GM19043 (cell line): ENCODE results near the gene GPR173.

Experiments
- ATAC-seq: cut with Tn5 transposase; IDR thresholded peaks from one replicate; pipeline ENCODE4 v1.9.1; 2021; ENCODE audit warnings: low read depth; ENCODE audit not compliant: unreplicated experiment

The GPR173 gene, protein sequence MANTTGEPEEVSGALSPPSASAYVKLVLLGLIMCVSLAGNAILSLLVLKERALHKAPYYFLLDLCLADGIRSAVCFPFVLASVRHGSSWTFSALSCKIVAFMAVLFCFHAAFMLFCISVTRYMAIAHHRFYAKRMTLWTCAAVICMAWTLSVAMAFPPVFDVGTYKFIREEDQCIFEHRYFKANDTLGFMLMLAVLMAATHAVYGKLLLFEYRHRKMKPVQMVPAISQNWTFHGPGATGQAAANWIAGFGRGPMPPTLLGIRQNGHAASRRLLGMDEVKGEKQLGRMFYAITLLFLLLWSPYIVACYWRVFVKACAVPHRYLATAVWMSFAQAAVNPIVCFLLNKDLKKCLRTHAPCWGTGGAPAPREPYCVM

GRCh38 chrX:53048169-53049126 is at the start of gene GPR173:
TSS of gene GPR173 (plus strand) at chrX:53048789. CDS start at chrX:53076622, 27,833 bp downstream.
- no peak for ATAC-seq

DNA sequence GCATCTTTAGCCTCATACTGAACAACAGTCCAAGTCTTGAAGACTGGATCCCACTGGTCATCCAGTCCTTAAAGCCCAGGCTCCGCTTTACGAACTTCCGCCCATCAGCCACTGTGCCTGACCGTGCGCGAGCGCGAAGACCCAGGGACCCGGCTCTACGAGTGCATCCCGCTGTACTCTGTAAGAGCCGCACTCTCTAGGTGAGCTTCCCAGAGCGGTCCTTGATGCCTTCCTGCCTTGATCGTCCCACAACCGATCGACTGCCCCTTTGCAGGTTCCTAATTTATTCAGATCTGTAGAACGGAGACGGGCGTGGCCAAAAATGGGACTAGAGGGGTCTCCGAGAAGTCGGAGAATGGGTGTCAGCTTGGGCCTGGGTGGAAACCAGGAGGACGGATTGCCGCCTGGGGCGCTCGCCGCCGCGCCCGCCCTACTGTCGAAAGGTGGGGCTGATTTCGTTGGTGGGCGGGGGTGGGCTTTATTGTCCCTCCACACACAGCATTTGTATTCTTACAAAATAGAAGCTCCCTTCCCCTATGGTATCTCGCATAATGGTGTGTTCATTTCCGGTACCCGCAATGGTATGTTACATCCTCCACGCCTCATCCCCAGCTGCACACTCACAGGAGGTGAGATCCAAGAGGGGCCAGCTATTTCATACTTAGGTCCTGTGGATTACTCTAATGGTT is 48.0 kb upstream of the GPR173 start:
- ATAC-seq: no peak

DNA sequence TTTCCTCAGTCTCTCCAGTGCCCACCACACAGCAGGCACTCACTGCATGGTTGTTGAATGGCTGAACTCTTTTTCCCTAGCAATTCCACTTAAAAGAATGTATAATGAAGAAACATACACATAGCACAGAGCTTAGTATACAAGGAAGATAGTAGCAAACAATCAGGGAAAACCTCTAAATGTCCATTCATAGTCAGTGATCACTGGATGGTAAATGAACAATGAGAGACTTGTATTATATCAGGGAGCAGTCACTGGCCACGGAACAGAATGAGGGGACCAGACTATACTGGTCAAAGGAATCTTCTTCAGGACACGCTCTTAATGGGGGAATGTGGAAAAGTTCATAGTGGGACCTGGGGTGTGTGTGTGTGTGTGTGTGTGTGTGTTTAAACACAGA is 46.6 kb upstream of the GPR173 start:
- ATAC-seq: no peak

DNA sequence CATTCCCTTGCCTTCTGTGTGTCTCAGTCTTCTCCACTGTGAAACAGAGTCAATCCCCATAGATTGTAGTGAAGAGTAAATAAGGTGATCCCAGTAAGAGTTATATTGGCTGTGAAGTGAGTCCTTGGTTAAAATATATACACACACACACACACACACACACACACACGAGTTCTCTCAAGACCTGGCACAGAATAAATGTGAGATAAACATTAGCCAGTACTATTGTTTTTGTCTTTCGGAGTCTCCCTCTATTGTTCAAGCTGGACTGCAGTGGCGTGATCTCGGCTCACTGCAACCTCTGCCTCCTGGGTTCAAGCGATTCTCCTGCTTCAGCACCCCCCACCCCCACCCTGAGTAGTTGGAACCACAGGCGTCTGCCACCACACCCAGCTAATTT is 45.5 kb upstream of the GPR173 start:
- no peak for ATAC-seq

- no peak for ATAC-seq
Measured at GRCh38 chrX:53004038-53004437, 44.6 kb upstream of the GPR173 start.

DNA sequence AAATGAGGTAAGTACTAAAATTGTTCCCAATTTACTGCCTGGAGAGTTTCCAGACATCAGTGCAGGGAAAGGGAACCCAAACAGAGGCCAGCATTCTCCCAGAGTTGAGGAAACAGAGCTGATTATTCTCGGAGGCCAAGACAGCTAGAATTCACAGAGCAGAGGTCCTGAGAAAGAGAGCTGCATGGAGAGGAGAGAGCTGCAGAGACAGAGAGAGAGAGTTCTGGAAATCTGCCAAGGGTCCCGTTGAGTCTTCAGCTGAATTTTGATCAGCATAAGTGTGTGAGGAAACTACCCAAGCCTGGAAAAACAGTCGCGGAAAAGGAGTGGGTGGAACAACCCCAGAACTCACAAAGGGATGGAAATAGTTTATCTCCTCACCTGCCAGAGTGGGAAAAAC is 43.8 kb upstream of the GPR173 start:
- ATAC-seq: no peak

DNA sequence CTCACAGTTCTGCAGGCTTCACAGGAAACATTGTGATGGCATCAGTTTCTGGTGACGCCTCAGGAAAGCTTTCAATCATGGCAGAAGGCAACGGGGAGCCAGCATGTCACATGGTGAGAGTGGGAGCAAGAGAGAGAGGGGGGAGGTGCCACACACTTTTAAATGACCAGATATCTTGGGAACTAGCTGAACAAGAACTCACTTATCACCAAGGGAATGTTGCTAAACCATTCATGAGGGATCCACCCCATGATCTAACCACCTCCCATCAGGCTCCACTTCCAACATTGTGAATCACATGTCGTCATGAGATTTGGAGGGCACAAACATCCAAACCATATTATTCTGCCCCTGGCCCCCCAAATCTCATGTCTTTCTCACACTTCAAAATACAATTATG is 43.3 kb upstream of the GPR173 start:
- no peak for ATAC-seq

DNA sequence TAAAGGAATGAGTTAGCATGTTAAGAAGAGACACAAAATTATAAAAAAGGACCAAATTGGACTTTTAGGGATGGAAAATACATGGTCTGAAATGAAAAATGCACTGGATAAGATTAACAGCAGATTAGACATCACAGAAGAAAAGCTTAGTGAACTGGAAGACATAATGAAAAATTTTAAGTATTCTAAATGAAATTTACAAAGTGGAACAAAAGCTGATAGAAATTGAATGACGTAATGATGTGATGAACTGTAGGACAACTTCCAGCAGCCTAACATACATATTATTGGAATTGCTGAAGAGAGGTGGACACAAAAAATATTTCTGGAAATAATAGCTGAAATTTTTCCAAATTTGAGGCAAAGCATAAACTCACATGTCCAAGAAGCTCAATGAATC is 39.6 kb upstream of the GPR173 start:
- no peak for ATAC-seq

DNA sequence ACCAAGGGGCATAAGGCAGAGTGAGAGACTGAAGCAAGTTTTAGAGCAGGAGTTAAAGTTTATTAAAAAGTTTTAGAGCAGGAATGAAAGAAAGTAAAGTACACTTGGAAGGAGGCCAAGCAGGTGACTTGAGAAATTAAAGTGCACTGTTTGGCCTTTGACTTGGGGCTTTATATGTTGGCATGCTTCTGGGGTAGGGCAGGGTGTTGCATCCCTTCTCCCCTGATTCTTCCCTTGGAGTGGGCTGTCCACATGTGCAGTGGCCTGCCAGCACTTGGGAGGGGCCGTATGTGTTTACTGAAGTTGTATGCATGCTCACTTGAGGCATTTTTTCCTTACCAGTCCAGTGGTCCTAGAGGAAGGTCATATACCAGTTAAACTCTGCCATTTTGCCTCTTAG is 35.3 kb upstream of the GPR173 start:
- no peak for ATAC-seq

DNA sequence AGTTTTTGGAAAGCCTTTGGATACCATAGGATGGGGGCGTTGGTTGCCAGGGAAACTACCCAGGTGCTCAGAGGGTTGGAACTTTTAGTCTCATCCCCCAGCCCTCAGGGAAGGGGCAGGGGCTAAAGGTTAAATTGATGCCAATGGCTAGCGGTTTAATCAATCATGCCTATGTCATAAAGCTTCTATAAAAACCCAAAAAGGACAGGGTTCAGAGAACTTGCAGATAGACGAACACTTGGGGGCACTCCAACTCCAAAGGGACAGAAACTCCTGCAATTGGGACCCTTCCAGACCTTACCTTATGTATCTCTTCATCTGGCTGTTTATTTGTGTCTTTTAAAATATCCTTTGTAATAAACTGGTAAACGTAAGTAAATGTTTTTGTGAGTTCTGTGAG is 30.0 kb upstream of the GPR173 start:
- no peak for ATAC-seq

DNA sequence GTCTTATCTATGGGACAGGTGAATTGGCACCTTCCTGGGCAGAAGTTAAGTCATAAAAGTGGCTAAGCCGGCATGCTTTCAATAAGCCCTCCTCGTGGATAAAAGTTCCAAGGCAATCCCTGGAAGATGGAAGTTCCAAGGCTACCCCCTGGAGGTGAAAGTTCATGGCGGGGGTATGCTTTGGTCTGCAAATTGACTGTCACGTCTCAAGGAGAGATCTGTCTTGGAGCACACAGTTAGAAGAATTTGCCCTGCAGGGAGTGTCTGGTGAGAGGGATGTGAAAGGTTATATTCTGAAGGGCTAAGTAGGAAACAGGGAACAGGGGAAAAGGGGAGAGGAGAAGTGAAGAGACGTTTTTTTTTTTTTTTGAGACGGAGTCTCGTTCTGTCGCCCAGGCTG is 26.2 kb upstream of the GPR173 start:
- ATAC-seq: no peak

DNA sequence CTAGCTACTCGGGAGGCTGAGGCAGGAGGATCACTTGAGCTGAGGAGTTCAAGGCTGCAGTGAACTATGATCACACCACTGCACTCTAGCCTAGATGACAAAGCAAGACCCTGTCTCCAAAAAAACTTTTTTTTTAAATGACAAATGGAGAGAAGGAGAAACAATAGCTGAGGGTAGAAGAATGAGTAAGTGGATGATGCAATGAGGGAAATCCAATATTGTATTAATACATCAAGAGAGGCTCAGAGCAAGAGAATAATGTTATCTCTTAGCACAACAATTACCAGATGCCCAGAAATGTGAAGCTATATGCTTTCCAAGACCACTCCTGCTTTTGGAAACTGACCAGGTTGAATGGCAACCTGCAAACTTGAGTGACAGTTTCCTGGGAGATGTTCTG is 19.9 kb upstream of the GPR173 start:
- no peak for ATAC-seq

DNA sequence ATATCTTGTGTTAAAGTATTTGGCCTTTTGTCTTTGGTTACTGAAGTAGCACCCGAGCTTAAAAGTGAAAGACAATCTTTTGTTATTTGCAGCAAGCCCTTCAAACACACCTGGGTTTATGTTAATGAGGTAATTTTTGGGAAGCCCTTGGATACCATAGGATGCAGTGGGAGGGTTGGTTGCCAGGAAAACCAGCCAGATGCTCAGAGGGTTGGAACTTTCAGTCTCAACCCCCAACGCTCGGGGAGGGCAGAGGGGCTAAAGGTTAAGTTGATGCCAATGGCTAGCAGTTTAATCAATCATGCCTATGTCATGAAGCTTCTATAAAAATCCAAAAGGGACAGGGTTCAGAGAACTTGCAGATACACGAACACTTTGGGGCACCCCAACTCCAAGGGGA is 17.2 kb upstream of the GPR173 start:
- ATAC-seq: no peak

GRCh38 chrX:53036149-53036548 is 12.4 kb upstream of the GPR173 start:
- ATAC-seq: no peak

DNA sequence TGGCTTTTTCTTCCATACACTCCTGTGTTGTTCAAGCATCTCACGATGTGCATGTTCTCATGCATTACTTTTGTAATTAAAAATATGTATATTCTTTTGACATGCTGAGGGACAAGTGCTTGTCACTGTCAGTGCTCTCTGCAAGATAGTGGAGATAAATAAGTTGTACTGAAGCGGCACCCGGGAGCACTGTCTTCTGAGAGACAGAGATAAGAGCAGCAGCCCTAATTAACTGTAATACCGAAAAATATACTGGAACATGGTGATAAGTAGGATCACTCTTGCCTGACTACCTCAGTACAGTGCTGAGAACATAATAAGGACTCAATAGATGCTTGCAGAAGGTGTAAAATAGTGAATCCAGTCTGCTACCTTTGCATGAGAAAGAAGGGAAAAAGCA is 9.4 kb upstream of the GPR173 start:
- ATAC-seq: no peak

GRCh38 chrX:53044995-53045394 is 3.6 kb upstream of the GPR173 start:
- ATAC-seq: no peak

DNA sequence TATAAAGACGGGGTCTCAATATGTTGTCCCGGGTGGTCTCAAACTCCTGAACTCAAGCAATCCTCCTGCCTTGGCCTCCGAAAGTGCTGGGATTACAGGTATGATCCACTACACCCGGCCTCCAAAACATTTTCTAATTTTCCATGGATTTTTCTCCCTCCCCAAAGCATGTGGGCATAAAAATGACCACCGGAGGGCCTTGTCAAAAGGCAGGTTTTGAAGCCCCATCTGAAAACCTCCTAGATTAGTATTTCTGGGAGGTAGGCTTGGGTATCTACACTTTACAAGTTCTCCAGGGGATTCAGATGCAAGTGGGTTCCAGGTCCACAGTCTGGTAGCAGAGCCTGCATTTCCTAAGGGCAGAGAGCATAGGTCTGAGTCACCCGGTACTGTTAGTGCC is 1.4 kb upstream of the GPR173 start:
- ATAC-seq: no peak

DNA sequence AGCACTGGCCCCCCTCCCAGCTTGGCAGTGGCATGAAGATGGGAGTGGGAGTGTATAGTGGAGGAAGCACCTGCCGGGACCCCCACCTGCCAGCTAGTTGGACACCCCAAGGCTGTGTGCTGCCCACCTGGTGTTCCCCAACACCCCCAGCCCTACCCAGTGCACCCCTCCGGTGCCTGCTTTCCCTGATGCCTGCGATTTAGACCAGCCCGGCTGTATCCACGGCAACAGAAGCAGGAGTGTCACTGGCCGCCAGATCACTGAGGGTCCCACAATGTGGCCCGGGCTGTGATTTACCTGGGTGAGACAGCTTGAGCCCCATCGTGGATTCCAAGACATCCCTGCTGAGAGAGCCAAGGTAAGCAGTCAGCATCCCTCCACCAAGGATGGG is 533 bp downstream of the GPR173 start:
- no peak for ATAC-seq

DNA sequence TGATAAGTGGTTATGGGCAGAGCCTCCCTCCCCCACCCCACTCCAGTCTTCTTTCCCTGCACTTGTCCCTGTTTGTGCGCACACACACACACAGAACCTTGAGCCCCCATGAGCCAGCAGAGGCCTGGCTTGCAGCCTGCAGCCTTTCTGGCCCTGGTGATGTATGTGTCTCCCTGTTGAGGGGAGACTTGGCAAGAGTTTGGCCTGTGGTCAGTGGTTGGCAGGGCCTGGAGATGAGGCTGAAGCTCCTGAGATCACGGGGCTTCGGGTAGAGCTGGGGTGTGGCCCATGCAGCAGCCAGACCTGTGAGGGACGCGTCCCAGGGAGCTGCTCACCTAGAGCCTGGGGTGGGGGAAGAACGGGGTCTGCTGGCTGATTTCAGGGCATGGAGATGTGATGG is 2.3 kb downstream of the GPR173 start:
- ATAC-seq: no peak

- no peak for ATAC-seq
Measured at GRCh38 chrX:53055244-53055849, 6.8 kb downstream of the GPR173 start.

GRCh38 chrX:53056292-53056691 is 7.7 kb downstream of the GPR173 start:
- ATAC-seq: no peak
